ENCODE data around the gene ST3GAL3.

DNA sequence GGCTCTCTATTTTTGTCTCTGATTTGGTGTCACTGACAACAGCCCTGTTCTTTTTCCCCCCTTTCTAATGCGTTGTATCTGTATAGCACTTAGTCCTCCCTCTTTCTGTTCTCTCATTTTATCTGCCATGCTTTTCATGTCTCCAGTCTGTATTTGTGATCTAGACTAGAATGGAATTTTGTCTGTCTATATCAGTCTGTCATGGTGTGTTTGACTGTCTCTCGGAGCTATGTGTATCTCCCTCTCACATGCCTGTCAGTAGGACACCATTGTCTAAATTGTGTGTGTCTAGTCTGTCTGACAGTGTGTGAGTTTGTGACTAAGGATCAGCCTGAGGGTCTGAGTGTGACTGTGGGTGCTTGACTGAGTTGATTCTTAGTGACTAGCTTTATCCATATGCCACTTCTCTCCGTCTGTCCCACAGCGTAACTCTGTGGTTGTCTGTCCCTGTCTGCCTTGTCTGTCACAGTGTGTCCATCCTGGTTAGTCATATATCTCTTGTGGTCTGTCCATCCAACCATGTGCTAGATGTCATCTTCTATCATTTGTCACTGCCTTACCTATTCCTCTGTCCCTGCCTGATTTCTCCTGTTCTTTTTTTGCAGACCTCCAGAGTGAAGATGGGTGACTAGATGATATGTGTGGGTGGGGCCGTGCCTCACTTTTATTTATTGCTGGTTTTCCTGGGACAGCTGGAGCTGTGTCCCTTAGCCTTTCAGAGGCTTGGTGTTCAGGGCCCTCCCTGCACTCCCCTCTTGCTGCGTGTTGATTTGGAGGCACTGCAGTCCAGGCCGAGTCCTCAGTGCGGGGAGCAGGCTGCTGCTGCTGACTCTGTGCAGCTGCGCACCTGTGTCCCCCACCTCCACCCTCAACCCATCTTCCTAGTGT lies 270.3 kb downstream of the ST3GAL3 start:
- TF ChIP-seq, protein P1, sequence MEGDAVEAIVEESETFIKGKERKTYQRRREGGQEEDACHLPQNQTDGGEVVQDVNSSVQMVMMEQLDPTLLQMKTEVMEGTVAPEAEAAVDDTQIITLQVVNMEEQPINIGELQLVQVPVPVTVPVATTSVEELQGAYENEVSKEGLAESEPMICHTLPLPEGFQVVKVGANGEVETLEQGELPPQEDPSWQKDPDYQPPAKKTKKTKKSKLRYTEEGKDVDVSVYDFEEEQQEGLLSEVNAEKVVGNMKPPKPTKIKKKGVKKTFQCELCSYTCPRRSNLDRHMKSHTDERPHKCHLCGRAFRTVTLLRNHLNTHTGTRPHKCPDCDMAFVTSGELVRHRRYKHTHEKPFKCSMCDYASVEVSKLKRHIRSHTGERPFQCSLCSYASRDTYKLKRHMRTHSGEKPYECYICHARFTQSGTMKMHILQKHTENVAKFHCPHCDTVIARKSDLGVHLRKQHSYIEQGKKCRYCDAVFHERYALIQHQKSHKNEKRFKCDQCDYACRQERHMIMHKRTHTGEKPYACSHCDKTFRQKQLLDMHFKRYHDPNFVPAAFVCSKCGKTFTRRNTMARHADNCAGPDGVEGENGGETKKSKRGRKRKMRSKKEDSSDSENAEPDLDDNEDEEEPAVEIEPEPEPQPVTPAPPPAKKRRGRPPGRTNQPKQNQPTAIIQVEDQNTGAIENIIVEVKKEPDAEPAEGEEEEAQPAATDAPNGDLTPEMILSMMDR (IDR thresholded peaks at IDR 0.05) = no peak
- no peak for TF ChIP-seq KAT7 (CRISPR knock-in tag; IDR thresholded peaks at IDR 0.05; ENCODE audit: borderline replicate concordance)
- TF ChIP-seq ELF4 (CRISPR knock-in tag; IDR thresholded peaks at IDR 0.05; ENCODE audit: low read depth) = no peak
- TF ChIP-seq, protein P2, sequence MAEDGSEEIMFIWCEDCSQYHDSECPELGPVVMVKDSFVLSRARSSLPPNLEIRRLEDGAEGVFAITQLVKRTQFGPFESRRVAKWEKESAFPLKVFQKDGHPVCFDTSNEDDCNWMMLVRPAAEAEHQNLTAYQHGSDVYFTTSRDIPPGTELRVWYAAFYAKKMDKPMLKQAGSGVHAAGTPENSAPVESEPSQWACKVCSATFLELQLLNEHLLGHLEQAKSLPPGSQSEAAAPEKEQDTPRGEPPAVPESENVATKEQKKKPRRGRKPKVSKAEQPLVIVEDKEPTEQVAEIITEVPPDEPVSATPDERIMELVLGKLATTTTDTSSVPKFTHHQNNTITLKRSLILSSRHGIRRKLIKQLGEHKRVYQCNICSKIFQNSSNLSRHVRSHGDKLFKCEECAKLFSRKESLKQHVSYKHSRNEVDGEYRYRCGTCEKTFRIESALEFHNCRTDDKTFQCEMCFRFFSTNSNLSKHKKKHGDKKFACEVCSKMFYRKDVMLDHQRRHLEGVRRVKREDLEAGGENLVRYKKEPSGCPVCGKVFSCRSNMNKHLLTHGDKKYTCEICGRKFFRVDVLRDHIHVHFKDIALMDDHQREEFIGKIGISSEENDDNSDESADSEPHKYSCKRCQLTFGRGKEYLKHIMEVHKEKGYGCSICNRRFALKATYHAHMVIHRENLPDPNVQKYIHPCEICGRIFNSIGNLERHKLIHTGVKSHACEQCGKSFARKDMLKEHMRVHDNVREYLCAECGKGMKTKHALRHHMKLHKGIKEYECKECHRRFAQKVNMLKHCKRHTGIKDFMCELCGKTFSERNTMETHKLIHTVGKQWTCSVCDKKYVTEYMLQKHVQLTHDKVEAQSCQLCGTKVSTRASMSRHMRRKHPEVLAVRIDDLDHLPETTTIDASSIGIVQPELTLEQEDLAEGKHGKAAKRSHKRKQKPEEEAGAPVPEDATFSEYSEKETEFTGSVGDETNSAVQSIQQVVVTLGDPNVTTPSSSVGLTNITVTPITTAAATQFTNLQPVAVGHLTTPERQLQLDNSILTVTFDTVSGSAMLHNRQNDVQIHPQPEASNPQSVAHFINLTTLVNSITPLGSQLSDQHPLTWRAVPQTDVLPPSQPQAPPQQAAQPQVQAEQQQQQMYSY (CRISPR knock-in tag; IDR thresholded peaks at IDR 0.05) = no peak
- no peak for TF ChIP-seq PRRX2 (CRISPR knock-in tag; IDR thresholded peaks at IDR 0.05)
- TF ChIP-seq, protein P3, sequence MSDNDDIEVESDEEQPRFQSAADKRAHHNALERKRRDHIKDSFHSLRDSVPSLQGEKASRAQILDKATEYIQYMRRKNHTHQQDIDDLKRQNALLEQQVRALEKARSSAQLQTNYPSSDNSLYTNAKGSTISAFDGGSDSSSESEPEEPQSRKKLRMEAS (CRISPR knock-in tag; IDR thresholded peaks at IDR 0.05) = no peak
- no peak for TF ChIP-seq ZNF317 (CRISPR knock-in tag; IDR thresholded peaks at IDR 0.05; ENCODE audit: borderline replicate concordance, low read depth)
- TF ChIP-seq, protein P4, sequence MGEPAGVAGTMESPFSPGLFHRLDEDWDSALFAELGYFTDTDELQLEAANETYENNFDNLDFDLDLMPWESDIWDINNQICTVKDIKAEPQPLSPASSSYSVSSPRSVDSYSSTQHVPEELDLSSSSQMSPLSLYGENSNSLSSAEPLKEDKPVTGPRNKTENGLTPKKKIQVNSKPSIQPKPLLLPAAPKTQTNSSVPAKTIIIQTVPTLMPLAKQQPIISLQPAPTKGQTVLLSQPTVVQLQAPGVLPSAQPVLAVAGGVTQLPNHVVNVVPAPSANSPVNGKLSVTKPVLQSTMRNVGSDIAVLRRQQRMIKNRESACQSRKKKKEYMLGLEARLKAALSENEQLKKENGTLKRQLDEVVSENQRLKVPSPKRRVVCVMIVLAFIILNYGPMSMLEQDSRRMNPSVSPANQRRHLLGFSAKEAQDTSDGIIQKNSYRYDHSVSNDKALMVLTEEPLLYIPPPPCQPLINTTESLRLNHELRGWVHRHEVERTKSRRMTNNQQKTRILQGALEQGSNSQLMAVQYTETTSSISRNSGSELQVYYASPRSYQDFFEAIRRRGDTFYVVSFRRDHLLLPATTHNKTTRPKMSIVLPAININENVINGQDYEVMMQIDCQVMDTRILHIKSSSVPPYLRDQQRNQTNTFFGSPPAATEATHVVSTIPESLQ (CRISPR knock-in tag; IDR thresholded peaks at IDR 0.05) = no peak
- TF ChIP-seq SP1 (CRISPR knock-in tag; conservative IDR thresholded peaks at IDR 0.05) = no peak
- TF ChIP-seq, protein P5, sequence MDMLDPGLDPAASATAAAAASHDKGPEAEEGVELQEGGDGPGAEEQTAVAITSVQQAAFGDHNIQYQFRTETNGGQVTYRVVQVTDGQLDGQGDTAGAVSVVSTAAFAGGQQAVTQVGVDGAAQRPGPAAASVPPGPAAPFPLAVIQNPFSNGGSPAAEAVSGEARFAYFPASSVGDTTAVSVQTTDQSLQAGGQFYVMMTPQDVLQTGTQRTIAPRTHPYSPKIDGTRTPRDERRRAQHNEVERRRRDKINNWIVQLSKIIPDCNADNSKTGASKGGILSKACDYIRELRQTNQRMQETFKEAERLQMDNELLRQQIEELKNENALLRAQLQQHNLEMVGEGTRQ (CRISPR knock-in tag; IDR thresholded peaks at IDR 0.05) = no peak
- TF ChIP-seq NFATC4 (CRISPR knock-in tag; IDR thresholded peaks at IDR 0.05) = no peak
- no peak for TF ChIP-seq ZNF138 (CRISPR knock-in tag; conservative IDR thresholded peaks at IDR 0.05)
- TF ChIP-seq NR1H2 (CRISPR knock-in tag; IDR thresholded peaks at IDR 0.05) = no peak
- no peak for TF ChIP-seq TEAD1 (CRISPR knock-in tag; IDR thresholded peaks at IDR 0.05)

All from WTC11 (cell line).